SK-N-SH (cell line): ENCODE results near the gene COL17A1. TPM values are rescaled to one million over a fixed set of nuclear protein-coding genes. Genes with fewer than 3 reads are reported as not detected.

Experiments
- CTCF ChIA-PET: fragments of 300-600, 350-600 bp; formaldehyde crosslinking; extraction: SDS; loops from one replicate; lab custom pipeline; 2021; lab: Yijun Ruan, JAX
- POLR2A ChIA-PET: fragments of 350-600 bp; sonication (Branson Sonifier 250); formaldehyde crosslinking; extraction: SDS; loops from one replicate; lab custom pipeline; 2020; ENCODE audit warnings: antibody characterized with exemption, inconsistent platforms; lab: Yijun Ruan, JAX
- DNase-seq: peaks from one replicate; pipeline ENCODE4 v3.0.0; 2012
- H2AFZ ChIP-seq: fragments of 200-600 bp; sonication (generic); 2 replicates; pipeline ENCODE4 v1.8.1; 2016; ENCODE audit warnings: antibody characterized with exemption, mild to moderate bottlenecking, low read depth
- H3F3A ChIP-seq: fragments of 200-600 bp; sonication (generic); replicated peaks from 2 replicates; pipeline ENCODE3; 2016; ENCODE audit warnings: antibody characterized with exemption, mild to moderate bottlenecking; ENCODE audit not compliant: insufficient read depth
- H3K27ac ChIP-seq, 2 experiments: fragments of 200-500 bp in 1 of 2; fragments of 200-600 bp in 1 of 2; sonication (Bioruptor generic) in 1 of 2; sonication (generic), shearing (Covaris generic) in 1 of 2; 2 replicates each; pipeline versions ENCODE4 v1.5.1 to v1.6.1; 2014 to 2016; ENCODE audit warnings: low read depth in 2 of 2, inconsistent platforms in 1 of 2, low read length in 1 of 2, mild to moderate bottlenecking in 1 of 2, mixed read lengths in 1 of 2
- H3K27me3 ChIP-seq: fragments of 200-600 bp; sonication (generic), shearing (Covaris generic); 2 replicates; pipeline ENCODE4 v1.6.1; 2016; ENCODE audit warnings: mixed run types; ENCODE audit not compliant: insufficient read depth
- H3K36me3 ChIP-seq, 2 experiments: fragments of 200-500 bp in 1 of 2; fragments of 200-600 bp in 1 of 2; sonication (Bioruptor generic) in 1 of 2; sonication (generic) in 1 of 2; replicated peaks in 1 of 2; 2 replicates each; pipeline versions ENCODE3 to v1.5.1; 2014 to 2016; ENCODE audit warnings: low read length in 1 of 2, mild to moderate bottlenecking in 1 of 2; ENCODE audit not compliant: insufficient read depth in 2 of 2, control insufficient read depth in 1 of 2
- H3K4me1 ChIP-seq, 2 experiments: fragments of 200-500 bp in 1 of 2; fragments of 200-600 bp in 1 of 2; sonication (Bioruptor generic) in 1 of 2; sonication (generic), shearing (Covaris generic) in 1 of 2; 2 replicates each; pipeline versions ENCODE4 v1.5.1 to v1.6.1; 2014 to 2016; ENCODE audit warnings: low read depth in 1 of 2, low read length in 1 of 2, mixed run types in 1 of 2; ENCODE audit not compliant: insufficient read depth in 2 of 2, control insufficient read depth in 1 of 2
- H3K4me2 ChIP-seq: fragments of 200-600 bp; sonication (generic), shearing (Covaris generic); 2 replicates; pipeline ENCODE4 v1.6.1; 2017; ENCODE audit warnings: mixed run types
- H3K4me3 ChIP-seq, 2 experiments: fragments of 200-500 bp in 1 of 2; fragments of 200-600 bp in 1 of 2; sonication (Bioruptor generic) in 1 of 2; sonication (generic), shearing (Covaris generic) in 1 of 2; 2 replicates each; pipeline versions ENCODE4 v1.5.1 to v1.8.1; 2014 to 2016; ENCODE audit warnings: low read depth in 2 of 2, inconsistent platforms in 1 of 2, low read length in 1 of 2, mild to moderate bottlenecking in 1 of 2, mixed read lengths in 1 of 2, moderate library complexity in 1 of 2
- H3K79me2 ChIP-seq: fragments of 200-600 bp; sonication (generic); 2 replicates; pipeline ENCODE4 v1.8.1; 2017; ENCODE audit warnings: mild to moderate bottlenecking; ENCODE audit not compliant: insufficient read depth
- H3K9ac ChIP-seq: fragments of 200-600 bp; sonication (generic); 2 replicates; pipeline ENCODE4 v1.6.1; 2017; ENCODE audit warnings: mixed run types
- H3K9me2 ChIP-seq: fragments of 200-600 bp; sonication (generic); 2 replicates; pipeline ENCODE4 v1.6.1; 2017; ENCODE audit warnings: mixed run types
- H3K9me3 ChIP-seq: fragments of 200-600 bp; sonication (generic); 2 replicates; pipeline ENCODE4 v1.6.1; 2017; ENCODE audit warnings: mixed run types, mild to moderate bottlenecking, moderate library complexity
- H4K20me1 ChIP-seq: fragments of 200-600 bp; sonication (generic); 2 replicates; pipeline ENCODE4 v1.6.1; 2017; ENCODE audit warnings: mild to moderate bottlenecking, mixed run types; ENCODE audit not compliant: insufficient read depth
- CHD2 ChIP-seq: fragments of 150-350 bp; IDR thresholded peaks from 2 replicates; pipeline ENCODE4 v1.6.1; 2018; ENCODE audit warnings: low read length; ENCODE audit not compliant: partially characterized antibody
- ELF1 ChIP-seq: IDR thresholded peaks from 2 replicates; pipeline ENCODE4 v1.4.0; 2012
- EP300 ChIP-seq, 2 experiments: IDR thresholded peaks; 2 replicates each; pipeline versions ENCODE4 v1.4.0 to v1.6.1; 2012; ENCODE audit warnings: borderline replicate concordance in 1 of 2, low read depth in 1 of 2, low read length in 1 of 2
- EZH2phosphoT487 ChIP-seq: fragments of 200-600 bp; sonication (generic); IDR thresholded peaks from 2 replicates; pipeline ENCODE4 v1.6.1; 2017; ENCODE audit warnings: low read depth, mixed run types, mild to moderate bottlenecking, antibody characterized with exemption, moderate library complexity, borderline replicate concordance
- FOXM1 ChIP-seq: IDR thresholded peaks from 2 replicates; pipeline ENCODE4 v1.4.0; 2012; ENCODE audit warnings: low read depth, mild to moderate bottlenecking
- GABPA ChIP-seq: IDR thresholded peaks from 2 replicates; pipeline ENCODE4 v1.4.0; 2012; ENCODE audit warnings: low read depth, mild to moderate bottlenecking
- GATA2 ChIP-seq: sonication (generic); formaldehyde crosslinking; IDR thresholded peaks from 2 replicates; pipeline ENCODE4 v1.5.0; 2020; ENCODE audit warnings: mild to moderate bottlenecking, missing genetic modification reagents
- JUND ChIP-seq: IDR thresholded peaks from 2 replicates; pipeline ENCODE4 v1.4.0; 2012
- MEF2A ChIP-seq: IDR thresholded peaks from 2 replicates; pipeline ENCODE4 v1.4.0; 2012; ENCODE audit warnings: low read depth, borderline replicate concordance
- MXI1 ChIP-seq: IDR thresholded peaks from 2 replicates; pipeline ENCODE4 v1.6.1; 2012; ENCODE audit warnings: mild to moderate bottlenecking, low read depth, low read length, improper control_type of control experiment
- NRF1 ChIP-seq: IDR thresholded peaks from 2 replicates; pipeline ENCODE4 v1.6.1; 2012; ENCODE audit warnings: low read depth, mild to moderate bottlenecking, low read length
- POLR2AphosphoS5 ChIP-seq: IDR thresholded peaks from 2 replicates; pipeline ENCODE4 v1.6.1; 2012; ENCODE audit warnings: low read depth, low read length
- RAD21 ChIP-seq: IDR thresholded peaks from 2 replicates; pipeline ENCODE4 v1.6.1; 2012; ENCODE audit warnings: mild to moderate bottlenecking, low read length
- RCOR1 ChIP-seq: fragments of 150-350 bp; IDR thresholded peaks from 2 replicates; pipeline ENCODE4 v1.6.1; 2017; ENCODE audit warnings: antibody characterized with exemption, low read length
- SIN3A ChIP-seq: IDR thresholded peaks from 2 replicates; pipeline ENCODE4 v1.6.1; 2012; ENCODE audit warnings: low read depth, mild to moderate bottlenecking, low read length, moderate library complexity, borderline replicate concordance
- SMC3 ChIP-seq: IDR thresholded peaks from 2 replicates; pipeline ENCODE4 v1.6.1; 2012; ENCODE audit warnings: low read depth, low read length, improper control_type of control experiment
- TAF1 ChIP-seq: IDR thresholded peaks from 2 replicates; pipeline ENCODE4 v1.6.1; 2012; ENCODE audit warnings: low read depth, mild to moderate bottlenecking, low read length, moderate library complexity, borderline replicate concordance
- TEAD4 ChIP-seq: IDR thresholded peaks from 2 replicates; pipeline ENCODE4 v1.4.0; 2012; ENCODE audit warnings: mild to moderate bottlenecking, borderline replicate concordance; ENCODE audit not compliant: insufficient read depth
- ZBTB33 ChIP-seq: IDR thresholded peaks from 2 replicates; pipeline ENCODE4 v1.4.0; 2012; ENCODE audit warnings: low read depth, borderline replicate concordance
- WGBS: methylation state at CpG from one replicate; pipeline ENCODE4 v1.1.6; 2017; ENCODE audit warnings: low lambda C conversion rate; 5-methylcytosine and 5-hydroxymethylcytosine counted together
- polyA plus RNA-seq, 3 experiments: library from polyadenylated mRNA; depleted of rRNA; stranded (reverse); fragments of >200 nt; gene quantifications; 2 replicates each; pipeline ENCODE4 v1.2.3, GENCODE V29; 2012
- TF ChIP-seq, protein P1 (sequence below): fragments of 200-600 bp; sonication (generic); IDR thresholded peaks from 2 replicates; pipeline ENCODE4 v1.6.1; 2017; ENCODE audit warnings: antibody characterized with exemption, mild to moderate bottlenecking, moderate library complexity

COL17A1 gene
- polyA plus RNA-seq, 1 of the 3 experiments (the other 2 are of a cell fraction), result 0.12 TPM

DNA sequence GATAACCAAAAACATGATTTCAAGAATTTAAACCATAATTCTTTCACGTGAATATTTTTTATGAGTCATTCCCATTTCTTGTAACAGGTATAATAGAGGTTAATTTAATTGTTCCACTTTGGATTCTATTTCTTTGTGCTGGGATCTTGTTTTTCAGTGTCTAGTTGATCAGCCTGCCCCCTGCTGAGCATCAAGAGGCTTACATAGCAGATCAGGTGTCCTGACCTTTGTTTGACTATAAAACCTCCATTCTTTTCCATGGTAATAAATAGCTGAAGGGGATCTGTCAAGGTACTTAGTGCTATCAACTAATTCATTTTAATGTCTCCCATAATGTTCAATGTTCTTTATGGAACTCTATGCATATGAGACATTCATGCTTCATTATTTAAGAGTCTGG is 4.9 kb downstream of the COL17A1 start:
- no peaks in the 10 kb centered on the region for H3K4me1 ChIP-seq
- 16% methylated on average over 1 of the region's 1 CpG for WGBS

More for the DNA sequence above, 4.9 kb downstream of the COL17A1 start:
- H3K4me2 ChIP-seq, result no peak overlapping the region
- no peaks in the 10 kb centered on the region for H3F3A ChIP-seq
- no peaks in the 10 kb centered on the region for H4K20me1 ChIP-seq
- ChIA-PET POLR2A (no interaction called here), CTCF (interaction anchor here (0.9 to 2.6 kb wide), 6 partner anchors 8 to 196 kb away, joined by 3 to 12 read pairs (median 7); no protein-coding TSS in a partner anchor)
- no peak overlapping the region for H2AFZ ChIP-seq
- no peak overlapping the region for H3K9ac ChIP-seq
- H3K9me3 ChIP-seq, result no peaks in the 10 kb centered on the region
- no peaks in the 10 kb centered on the region for H3K27me3 ChIP-seq
- H3K4me3 ChIP-seq, result no peak overlapping the region
- no peak overlapping the region for H3K27ac ChIP-seq
- H3K36me3 ChIP-seq, result no peaks in the 10 kb centered on the region
- no peaks in the 10 kb centered on the region for H3K79me2 ChIP-seq
- TF ChIP-seq NRF1 (no peak), ZBTB33 (no peak), RAD21 (peak; percentile 47), SMC3 (peak; percentile 39; the same call in 1 of the 2 replicates), EZH2phosphoT487 (no peak), RCOR1 (no peak), TAF1 (no peak), GABPA (no peak), TEAD4 (no peak), MXI1 (no peak), MEF2A (no peak), GATA2 (no peak), ELF1 (no peak), SIN3A (no peak), JUND (no peak), FOXM1 (no peak), CHD2 (no peak), POLR2AphosphoS5 (no peak), EP300 (IDR thresholded peaks at IDR 0.05; ENCODE audit: borderline replicate concordance in 1 of 2, low read depth in 1 of 2, low read length in 1 of 2) (no peak)
- TF ChIP-seq, protein P1, sequence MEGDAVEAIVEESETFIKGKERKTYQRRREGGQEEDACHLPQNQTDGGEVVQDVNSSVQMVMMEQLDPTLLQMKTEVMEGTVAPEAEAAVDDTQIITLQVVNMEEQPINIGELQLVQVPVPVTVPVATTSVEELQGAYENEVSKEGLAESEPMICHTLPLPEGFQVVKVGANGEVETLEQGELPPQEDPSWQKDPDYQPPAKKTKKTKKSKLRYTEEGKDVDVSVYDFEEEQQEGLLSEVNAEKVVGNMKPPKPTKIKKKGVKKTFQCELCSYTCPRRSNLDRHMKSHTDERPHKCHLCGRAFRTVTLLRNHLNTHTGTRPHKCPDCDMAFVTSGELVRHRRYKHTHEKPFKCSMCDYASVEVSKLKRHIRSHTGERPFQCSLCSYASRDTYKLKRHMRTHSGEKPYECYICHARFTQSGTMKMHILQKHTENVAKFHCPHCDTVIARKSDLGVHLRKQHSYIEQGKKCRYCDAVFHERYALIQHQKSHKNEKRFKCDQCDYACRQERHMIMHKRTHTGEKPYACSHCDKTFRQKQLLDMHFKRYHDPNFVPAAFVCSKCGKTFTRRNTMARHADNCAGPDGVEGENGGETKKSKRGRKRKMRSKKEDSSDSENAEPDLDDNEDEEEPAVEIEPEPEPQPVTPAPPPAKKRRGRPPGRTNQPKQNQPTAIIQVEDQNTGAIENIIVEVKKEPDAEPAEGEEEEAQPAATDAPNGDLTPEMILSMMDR, result peak; percentile 56
- DNase-seq, result peak; percentile 35
- no peaks in the 10 kb centered on the region for H3K9me2 ChIP-seq
